Measurements from ENCODE around the gene OXNAD1.
"Not testable (repeated sequence)": the region's sequence is repeated elsewhere in the genome, so short reads cannot be mapped to it uniquely, and the experiment has no call there.

The OXNAD1 gene

GRCh38 chr3:16307832-16308531 lies 43.0 kb downstream of the OXNAD1 start:
- no peak for DNase-seq

- DNase-seq = no peak
These were observed 43.7 kb downstream of the OXNAD1 start for GRCh38 chr3:16308727-16309126.

GRCh38 chr3:16309558-16309957 lies 44.5 kb downstream of the OXNAD1 start:
- no peak for DNase-seq

- DNase-seq = not testable (repeated sequence)
These were observed 45.5 kb downstream of the OXNAD1 start for GRCh38 chr3:16310486-16310885.

GRCh38 chr3:16311960-16312451 lies 47.0 kb downstream of the OXNAD1 start:
- no peak for DNase-seq

GRCh38 chr3:16313886-16314645 lies 49.1 kb downstream of the OXNAD1 start:
- no peak for DNase-seq

- no peak for DNase-seq
These were observed 50.6 kb downstream of the OXNAD1 start for GRCh38 chr3:16315623-16316022.

- DNase-seq = no peak
These were observed 51.4 kb downstream of the OXNAD1 start for GRCh38 chr3:16316396-16316795.

GRCh38 chr3:16316847-16317560 lies 52.0 kb downstream of the OXNAD1 start:
- DNase-seq = no peak

GRCh38 chr3:16317561-16317945 lies 52.5 kb downstream of the OXNAD1 start:
- no peak for DNase-seq

GRCh38 chr3:16318176-16318575 lies 53.2 kb downstream of the OXNAD1 start:
- no peak for DNase-seq

GRCh38 chr3:16319307-16319706 lies 54.3 kb downstream of the OXNAD1 start:
- DNase-seq = no peak

- no peak for DNase-seq
These were observed 54.7 kb downstream of the OXNAD1 start for GRCh38 chr3:16319723-16320122.

- no peak for DNase-seq
These were observed 55.7 kb downstream of the OXNAD1 start for GRCh38 chr3:16320711-16321110.

- no peak for DNase-seq
These were observed 57.2 kb downstream of the OXNAD1 start for GRCh38 chr3:16322189-16322588.

GRCh38 chr3:16323737-16324136 lies 58.7 kb downstream of the OXNAD1 start:
- DNase-seq = no peak

GRCh38 chr3:16325850-16326249 lies 60.8 kb downstream of the OXNAD1 start:
- no peak for DNase-seq

GRCh38 chr3:16326724-16327349 lies 61.8 kb downstream of the OXNAD1 start:
- DNase-seq = no peak

- DNase-seq = no peak
These were observed 63.1 kb downstream of the OXNAD1 start for GRCh38 chr3:16328124-16328523.

GRCh38 chr3:16329036-16329825 lies 64.2 kb downstream of the OXNAD1 start:
- no peak for DNase-seq

GRCh38 chr3:16329826-16330129 lies 64.8 kb downstream of the OXNAD1 start:
- no peak for DNase-seq

- DNase-seq = no peak
These were observed 65.3 kb downstream of the OXNAD1 start for GRCh38 chr3:16330351-16330750.
